ENCODE data around the gene ING3.

Gene ING3

DNA sequence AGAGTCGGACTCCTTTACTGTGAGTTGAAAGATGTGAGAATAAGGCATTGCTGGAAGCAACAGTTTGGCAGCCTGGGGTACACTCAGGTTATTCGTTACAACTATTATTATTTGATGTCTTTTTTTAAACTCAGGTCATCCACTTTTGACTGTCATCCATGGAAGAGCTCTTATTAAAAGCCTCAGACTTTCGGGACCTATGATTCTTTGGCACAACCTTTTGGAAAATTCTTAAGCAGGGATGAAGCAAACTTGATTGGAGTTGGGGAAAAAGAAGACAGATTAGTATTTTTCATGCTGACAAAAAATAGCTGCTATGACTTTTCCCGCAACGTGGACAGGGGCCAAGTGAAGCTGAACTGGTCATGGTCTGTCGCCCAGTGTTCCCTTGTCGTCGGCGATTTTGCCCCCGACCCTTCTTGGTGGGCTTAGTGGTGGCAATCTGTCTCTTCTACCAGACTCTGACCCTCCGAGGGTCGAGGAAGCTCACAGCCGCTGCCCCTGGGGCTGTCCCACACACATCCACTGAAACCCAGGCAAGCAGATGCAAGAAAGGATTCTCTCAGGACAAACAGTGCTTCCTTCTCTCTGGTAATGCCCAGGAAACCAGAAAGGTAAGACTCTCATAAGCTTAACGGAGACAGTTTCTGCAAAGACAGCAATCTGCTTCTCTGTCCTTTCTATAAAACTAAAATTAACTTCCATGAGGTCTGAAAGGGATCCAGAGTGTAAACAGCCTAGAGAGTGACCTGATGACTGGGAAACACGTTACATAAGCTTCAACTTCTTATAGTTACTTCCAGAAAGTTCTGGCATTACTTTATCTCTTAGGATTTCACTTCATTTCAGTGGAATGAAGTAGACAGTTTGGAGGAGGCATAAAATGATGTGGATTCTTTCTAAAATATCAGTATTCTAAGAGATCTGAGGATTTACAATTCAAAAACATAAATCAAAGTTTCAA is 39.0 kb downstream of the ING3 start:
- DNase-seq: no peak

DNA sequence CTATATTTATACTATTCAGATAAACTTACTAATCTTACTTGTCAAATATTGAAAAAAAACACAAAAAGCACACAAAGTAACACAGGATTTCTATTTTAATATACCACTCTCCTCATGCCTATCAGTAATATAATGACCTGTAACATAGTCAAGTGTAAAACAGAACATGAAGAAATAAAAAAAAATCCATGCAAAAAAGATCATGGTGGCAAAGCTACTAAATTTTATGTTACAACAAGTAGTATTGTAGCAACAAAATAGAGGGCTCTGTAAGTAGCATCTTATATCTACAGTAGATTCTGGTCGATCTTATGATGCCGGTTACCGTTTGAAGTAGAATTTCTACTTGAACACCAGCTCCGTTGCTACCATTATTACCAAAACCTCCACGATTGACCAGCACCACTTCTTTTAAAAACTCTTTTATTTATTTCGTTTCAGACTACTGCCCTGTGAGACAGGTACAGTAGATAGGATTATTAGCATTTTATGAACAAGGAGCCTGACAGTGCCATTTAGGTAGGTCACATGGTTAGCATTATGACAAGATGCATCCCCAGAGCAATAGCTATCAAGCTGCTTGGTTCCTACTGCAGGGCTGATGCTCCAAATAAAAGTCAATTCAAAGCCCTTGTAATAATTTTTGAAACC is 40.0 kb downstream of the ING3 start:
- no peak for DNase-seq

DNA sequence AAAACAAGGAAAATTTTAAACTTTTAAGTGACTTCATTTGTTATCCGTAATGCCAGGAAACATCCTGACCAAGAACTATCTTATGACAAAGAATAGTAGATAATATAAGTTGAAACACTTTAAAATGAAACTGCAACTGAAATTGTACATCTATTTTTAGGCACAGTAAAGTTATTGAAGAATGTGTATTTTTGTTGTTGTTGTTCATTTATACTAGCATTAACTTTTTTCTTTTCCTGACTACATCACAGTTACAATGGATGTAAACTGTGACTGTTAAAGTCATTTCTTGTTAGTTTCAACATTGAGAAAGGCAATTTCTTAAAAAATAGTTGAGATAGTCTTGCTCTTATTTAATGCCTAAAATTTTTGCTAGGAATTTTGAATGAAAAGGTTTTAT is 40.6 kb downstream of the ING3 start:
- DNase-seq: no peak

DNA sequence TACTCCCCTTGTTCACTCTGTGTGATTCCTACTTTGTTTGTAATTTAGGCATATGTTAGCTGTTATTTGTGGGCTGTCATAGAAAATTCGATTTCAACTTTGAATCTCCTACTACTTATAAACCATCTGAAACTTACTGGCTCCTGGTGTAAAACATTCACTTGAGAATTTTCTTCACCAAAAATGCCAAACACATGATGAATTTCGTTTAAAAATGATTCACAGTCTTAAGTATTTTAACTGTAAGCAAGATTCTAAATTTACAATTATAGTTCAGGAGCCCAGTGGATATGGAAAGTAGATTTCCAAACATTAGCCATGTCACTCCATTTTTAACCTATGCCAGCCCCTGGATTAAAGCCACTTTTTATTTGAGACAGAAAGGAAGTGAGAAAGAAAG is 41.0 kb downstream of the ING3 start:
- DNase-seq: no peak

DNA sequence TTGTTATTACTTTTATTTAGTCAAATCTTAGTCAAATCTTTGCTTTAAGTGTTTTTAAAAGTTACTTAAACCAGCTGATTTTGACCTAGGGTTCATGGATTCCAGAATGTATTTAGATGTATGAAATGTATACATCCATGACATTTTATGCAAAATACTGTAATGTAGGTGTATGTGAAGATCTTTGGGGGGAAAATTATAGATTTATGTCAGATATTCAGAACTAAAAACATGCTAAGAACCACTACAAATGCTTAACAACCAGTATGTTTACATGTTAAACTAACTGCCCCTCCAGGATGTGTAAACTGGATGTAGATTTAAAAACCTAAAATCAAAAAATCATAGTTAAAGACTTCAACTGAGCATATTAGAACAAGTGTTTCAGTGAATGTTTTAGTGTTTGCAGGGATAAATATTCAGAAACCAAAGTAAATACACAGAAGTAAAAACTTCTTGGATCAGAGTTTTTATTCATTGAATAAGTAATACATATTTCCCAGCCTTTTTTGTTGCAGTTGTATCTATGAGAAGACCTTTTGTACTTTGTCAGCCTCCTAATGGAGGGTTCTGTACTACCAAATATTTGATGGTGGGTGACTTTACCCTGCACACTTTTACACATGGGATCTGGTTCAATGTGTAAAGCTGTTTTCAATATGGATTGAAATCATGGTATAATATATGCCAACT is 41.8 kb downstream of the ING3 start:
- no peak for DNase-seq

DNA sequence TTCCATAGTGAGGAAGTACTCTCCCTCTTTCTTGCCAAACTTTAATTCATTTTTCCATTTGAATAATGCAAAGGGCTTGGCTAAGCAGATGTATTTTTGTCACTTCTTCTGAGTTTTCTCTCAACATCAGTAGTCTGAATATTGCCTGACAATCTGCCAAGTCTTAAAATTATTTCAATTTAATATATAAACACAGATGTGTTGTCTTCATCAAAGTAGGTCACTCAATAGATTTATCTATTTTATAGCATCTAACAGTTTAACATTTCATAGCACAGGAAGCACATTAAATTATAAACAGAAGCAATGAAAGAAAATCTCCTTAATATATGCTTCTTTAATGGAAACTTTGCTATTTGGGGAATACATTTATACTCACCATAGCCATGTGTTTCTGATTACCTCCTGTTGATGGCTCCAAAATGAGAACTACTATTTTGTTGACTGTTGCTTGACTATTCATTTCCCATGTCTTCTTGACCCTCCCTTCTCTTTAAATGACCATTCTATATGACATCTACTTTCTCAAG is 42.5 kb downstream of the ING3 start:
- no peak for DNase-seq

DNA sequence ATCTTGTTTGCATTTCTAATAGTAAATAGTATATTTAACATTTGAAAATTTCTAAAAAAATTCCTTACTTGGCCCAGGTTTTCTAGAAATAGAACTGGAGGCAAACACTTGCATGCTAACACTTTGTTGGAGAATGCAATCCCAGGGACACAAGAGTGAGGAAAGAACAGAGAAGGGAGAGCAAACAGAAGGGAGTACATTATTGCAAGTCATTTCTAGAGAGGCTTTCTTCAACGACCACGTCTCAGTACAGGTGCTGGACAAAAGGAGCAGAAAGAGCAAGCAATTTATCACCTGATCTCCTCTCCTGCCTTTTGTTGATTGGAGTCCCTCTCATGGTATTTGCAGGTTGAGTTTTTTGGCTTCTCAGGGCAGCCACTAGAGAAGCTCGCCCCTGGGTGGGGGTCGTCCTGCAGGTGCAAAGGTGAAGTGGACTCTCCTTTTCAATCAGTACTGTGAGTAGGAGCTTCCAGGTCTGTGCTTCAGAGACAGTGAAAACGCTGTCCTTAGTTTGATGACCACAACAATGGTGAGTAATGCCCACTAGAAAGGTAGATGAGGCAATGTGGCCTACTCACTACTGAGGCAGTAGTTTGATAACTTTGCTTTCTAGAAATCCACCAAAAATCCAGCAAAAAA is 43.1 kb downstream of the ING3 start:
- DNase-seq: no peak

DNA sequence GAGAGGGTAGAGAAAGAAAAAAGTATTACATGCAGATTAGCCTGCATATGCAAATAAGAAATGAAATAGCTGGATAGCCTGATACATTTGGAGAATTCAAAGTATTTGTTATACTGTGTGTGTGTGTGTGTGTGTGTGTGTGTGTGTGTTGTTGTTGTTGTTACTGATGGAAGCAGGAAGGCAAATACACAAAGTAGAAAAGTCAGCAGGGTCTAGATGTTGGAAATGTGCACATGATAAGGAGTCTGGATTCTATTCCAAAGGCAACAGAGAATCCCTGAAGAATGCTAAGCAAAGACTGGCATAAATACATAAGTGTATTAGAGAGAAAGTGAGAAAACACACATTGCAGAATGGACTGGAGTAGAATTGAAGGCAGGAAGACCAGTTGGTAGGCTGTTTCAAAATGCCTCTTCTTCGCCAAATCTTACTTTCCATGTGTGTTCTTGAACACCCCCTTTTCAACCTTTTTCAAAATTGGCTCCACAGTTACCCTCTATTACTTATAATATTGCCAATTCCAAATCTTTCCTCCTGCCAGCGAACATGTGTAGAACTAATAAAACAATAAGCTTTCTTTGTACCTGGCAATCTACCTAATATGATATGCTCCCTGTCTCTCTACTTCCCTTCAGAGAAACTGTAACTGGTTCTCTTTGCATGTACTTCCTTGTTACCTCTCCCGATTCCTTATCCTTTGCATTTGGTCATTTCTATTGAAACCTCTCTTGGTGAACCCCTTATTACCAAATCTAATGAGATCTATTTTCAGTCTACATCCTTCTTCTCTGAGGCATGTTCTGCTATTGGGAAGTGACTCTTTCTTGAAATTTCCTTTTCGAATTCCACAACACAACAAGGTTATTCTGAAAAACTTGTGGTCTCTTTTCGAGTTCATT is 44.2 kb downstream of the ING3 start:
- no peak for DNase-seq

DNA sequence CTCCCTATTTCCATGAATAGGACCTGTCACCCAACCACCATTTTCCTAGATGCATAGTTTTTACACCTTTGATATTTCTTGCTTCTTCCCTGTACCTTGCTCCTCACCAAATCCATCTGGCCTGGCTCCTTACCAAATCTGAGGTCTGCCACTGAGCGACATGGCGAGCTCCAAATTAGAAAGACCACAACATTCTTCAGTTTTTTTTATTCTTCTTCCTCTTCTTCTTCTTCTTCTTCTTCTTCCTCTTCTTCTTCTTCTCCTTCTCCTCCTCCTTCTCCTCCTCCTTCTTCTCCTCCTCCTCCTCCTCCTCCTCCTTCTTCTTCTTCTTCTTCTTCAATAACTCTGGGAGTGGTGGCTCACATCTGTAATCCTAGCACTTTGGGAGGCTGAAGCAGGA is 45.1 kb downstream of the ING3 start:
- DNase-seq: no peak

DNA sequence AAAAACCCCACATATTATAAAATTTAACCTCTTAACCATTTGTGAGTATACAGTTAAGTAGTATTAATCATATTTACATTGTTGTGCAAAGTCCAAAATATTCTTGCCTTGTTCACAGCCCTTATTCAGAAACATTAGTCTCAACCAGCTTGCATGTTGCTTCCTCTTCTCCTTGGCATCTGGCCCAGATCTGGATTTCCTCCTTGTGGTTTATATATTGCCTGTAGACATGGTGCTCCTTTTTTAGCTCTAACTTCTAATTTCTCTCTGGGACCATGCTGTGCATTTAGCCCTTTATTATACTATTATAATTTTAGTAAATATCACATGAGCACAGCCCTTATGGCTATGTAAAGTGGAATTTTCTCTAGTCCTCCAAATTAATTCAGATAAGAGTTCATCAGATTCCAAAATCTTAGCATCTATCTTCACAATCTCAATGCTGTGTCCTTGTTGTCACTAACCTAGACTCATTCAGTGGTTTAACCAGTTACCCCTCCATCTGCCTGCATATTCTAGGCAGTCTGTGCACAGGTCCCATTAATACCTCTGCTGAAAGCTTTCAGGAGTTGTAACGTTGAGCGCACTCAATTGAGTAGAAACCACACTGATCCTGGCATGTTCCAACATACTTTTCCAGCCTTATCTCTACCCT is 45.9 kb downstream of the ING3 start:
- DNase-seq: no peak

DNA sequence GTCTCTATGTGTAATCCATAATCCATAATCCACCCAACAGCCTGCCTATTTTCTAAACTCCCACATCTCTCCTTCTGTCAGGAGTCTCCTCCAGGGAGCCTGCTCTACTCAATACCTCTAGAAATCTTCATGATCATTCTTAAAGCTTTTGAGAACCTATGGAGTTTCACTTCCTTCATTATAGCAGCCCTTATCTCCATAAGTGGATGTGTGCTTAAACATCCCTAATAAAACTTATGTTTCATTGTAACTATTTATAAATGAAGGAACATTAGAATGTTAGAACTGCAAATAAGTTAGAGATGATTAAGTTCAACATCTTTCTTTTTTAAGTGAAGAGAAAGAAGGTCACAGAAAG is 46.4 kb downstream of the ING3 start:
- DNase-seq: no peak

DNA sequence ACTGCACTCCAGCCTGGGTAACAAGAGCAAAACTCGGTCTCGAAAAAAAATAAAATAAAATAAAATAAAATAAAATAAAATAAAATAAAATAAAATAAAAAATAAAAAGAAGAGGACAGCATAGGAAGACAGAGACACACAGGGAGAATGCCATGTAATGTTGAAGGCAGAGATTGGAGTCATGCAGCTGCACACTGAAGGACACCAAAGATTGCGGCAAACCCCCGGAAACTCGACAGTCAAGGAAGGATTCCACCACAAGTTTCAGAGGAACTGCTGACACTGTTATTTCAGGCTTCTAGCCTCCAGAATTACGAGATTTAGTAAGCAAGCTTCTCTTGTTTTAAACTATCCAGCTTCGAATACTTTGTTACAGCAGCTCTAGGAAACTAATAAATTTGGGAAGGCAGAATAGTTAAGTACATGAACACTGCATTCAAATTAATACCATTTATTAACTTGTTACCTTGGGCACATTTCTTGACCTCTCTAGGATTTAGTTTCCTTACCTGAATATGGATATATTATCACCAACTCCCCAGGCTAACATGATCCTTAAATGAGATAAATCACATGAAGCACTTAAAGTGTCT is 47.4 kb downstream of the ING3 start:
- no peak for DNase-seq

DNA sequence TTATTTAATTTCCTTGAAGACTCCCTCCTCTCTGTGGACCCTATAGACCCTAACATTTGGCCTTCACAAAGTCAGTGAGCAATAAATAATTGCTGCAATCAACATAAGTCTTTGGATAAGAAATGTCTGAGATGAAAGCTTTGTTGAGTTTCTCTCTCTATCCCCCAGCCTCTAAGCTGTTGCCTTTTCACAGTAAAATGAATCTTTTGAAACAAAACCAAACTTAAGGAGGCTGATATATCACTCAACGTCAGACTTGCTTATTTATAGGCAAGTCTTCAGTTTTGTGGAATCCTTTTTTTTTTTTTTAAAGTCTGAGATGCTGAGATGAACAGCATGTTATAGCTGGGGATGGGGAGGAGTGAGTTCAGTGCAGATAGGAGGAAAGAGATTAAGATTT is 47.9 kb downstream of the ING3 start:
- DNase-seq: no peak

DNA sequence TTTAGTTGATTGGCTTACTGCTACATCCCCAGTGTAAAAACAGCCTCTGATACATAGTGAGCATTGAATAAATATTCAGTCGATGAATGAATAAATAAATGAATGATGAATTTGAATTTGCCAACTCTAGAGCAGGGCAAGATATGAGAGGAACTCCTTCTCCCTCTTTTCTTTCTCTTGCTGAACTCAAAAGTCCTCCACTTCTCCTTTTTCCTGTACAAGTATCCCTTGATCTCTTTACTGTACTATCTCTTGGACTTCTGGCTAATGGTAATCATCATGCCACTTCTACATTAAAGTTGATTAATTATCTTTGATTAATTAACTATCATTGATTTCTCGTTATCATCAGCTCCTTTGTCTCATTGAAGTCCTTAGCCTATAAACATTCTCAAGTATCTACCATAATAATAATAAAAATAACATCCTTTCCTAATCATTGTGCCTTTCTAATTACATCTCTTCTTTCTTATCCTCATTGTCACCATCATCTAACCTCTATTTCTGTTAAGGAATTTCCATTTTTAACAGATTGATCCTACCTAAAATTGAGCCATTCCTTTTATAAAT is 48.5 kb downstream of the ING3 start:
- DNase-seq: no peak

DNA sequence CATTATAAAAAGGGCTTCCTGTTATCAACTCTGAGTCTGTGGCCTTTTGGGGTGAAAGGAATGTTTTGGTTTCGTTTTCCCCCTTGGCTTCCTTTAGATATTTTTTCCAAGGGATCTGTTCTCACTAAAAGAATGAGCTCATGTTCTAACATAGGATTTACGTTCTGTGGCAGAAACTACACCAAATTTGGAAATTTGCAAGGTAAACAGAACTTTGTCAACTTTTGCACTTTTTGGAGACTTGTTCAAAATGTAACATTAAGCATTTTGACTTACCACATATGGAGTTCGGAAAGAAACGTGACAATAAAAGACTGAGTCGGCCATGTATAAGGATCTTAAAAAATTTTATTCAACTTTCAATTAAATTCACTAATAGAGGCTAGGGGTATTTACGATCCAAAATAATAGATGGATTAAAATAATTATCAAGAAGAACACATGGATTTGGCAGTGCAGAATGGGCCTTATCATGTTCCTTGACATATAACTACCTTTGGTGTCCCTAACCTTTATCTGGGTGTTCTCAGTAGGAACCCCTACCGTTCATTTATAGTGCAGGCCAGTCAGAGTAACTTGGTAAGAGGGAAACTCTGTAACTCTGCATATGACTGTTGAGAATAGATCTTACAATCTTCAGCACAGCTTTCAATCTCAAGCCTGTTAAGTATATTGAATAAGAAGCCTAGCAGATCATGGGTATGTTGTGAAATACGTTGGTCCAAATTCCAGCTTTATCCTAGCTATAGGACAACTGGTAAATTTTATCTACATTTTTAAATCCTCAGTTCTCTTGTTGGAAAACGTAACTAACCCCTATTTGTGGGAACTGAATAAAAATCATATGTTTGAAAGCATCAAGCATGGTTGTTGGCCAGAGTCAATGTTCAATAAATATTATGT is 49.8 kb downstream of the ING3 start:
- no peak for DNase-seq

DNA sequence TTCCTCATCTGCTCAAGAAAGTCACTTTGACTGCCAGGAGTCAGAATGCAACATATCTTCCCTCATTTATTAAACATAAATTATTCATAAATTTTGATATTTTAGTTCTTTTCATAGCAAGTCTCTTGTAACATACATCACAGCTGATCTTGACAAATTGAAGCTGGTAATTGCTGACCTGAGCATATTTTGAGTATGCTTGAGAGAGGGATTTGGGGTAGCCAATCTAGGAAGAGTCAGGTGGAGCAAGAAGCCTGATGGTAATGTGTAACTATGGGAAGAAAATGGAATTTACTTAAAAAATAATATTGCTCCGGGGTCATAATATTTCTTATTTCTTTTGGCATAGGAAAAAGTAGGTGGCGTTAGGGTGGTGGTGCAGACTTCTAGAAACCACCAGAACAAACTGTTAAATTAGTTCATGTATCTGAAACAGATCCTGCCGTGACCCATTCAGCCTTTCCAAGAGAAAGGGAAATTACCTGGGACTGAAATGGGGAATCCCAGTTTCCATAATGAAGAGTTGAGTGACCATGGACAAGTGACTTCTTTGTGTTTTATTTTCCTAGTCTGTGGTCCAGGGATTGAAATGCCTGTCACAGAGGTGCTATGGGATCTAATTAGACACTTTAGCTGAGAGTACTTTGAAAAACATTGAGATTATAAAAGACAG is 50.8 kb downstream of the ING3 start:
- DNase-seq: no peak

DNA sequence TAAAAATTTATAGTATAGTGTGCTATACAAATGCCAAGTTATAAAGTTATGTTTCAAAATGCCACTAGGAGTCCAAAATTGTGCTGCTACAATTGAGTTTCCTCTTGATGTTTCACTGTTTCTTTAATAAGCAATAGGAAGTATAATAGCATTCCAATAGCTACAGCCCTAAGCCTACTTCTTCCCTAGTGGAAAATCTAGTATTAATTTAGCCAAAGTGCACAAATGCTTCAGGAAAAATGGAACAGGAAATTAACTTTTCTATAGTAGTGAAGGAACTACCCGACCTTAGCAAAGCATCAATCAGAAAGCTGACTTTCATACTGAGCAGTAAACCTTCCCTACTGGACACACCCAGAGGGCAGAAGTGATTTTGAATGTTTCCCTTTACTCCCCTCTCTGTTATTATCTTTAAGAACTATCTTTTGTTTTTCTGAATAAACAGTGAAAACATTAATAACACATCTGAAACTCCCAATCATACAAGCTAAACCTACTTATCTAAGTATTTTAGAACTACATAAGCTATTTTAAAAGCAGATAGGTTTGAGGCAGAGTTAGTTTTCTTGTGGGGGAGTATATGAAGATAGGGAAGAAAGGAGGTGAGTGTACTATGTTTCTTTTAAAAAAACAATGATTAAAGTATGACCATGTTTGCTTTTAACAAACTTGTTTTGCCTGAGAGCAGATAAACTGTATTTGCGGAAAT is 51.6 kb downstream of the ING3 start:
- no peak for DNase-seq

DNA sequence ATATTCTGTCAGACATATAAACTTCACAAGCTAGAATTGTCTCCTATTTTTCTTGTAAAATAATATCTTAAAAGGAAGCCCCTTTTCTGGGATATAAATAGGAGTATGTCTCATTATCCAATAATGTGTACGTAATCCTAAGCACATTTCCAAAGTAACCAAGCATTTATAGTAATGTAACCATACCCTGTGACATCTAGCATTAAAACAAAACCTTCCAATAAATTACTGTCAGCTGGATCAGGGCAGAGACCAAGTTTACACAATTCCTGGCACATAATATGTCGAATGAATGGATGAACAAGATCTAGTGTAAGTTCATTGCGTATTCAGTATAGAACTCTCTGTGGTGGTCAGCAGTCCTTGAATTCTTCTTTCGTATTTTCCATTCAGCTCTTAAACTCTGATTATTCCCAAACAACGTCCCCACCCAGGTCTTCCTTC is 52.2 kb downstream of the ING3 start:
- DNase-seq: no peak

Measured in activated CD4-positive, alpha-beta T cell treated with anti-CD3 and anti-CD28 coated beads for 48 hours (primary cell).